ENCODE data around the gene EFHD2.

EFHD2 gene

DNA sequence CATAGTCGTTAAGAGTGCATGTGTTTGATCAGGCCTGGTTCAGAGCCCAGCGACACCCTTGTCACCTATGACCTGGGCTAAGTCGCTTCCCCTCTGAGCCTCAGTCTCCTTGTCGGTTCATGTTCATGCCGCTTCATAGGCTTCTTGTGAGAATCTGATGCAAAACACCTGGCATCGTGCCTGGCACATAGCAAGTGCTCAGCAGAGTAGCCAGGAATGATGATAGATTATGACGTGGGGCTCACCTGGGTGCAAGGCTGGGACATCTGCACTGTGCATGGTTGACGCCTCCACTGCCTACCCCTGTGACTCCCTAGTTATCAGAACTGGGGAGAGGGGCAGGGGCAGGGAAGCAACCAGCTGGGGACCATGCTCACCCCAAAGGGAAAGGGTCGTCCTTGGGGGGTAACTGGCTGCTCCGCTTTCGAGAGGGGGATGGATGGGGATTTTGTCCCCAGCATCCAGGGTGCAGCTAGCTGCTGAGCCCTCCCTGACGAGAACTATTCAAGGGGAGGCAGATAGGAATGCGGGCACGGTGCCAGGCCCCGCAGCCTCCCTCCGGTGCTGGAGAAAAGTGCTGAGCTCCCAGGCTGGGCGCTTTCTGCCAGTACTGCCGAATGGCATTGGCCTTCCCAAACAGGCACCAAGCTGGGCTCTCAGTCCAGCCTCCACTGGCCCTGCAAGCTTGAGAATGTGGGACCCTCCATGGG lies 9.3 kb downstream of the EFHD2 start:
- TF ChIP-seq, protein P1, sequence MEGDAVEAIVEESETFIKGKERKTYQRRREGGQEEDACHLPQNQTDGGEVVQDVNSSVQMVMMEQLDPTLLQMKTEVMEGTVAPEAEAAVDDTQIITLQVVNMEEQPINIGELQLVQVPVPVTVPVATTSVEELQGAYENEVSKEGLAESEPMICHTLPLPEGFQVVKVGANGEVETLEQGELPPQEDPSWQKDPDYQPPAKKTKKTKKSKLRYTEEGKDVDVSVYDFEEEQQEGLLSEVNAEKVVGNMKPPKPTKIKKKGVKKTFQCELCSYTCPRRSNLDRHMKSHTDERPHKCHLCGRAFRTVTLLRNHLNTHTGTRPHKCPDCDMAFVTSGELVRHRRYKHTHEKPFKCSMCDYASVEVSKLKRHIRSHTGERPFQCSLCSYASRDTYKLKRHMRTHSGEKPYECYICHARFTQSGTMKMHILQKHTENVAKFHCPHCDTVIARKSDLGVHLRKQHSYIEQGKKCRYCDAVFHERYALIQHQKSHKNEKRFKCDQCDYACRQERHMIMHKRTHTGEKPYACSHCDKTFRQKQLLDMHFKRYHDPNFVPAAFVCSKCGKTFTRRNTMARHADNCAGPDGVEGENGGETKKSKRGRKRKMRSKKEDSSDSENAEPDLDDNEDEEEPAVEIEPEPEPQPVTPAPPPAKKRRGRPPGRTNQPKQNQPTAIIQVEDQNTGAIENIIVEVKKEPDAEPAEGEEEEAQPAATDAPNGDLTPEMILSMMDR (IDR thresholded peaks at IDR 0.05): no peak
- H3K27ac Mint-ChIP-seq: peak overlapping the region; percentile 48
- peaks cover 12% of the 10 kb centered on the region for H3K9me3 Mint-ChIP-seq
- peaks cover 9% of the 10 kb centered on the region for H3K36me3 Mint-ChIP-seq (ENCODE audit: low read depth)
- no peak for DNase-seq
- peaks cover 24% of the 10 kb centered on the region for H3K4me1 Mint-ChIP-seq
- H3K27me3 Mint-ChIP-seq (ENCODE audit: low read depth, poor library complexity): peaks cover 3% of the 10 kb centered on the region
- H3K4me3 Mint-ChIP-seq: no peak overlapping the region

DNA sequence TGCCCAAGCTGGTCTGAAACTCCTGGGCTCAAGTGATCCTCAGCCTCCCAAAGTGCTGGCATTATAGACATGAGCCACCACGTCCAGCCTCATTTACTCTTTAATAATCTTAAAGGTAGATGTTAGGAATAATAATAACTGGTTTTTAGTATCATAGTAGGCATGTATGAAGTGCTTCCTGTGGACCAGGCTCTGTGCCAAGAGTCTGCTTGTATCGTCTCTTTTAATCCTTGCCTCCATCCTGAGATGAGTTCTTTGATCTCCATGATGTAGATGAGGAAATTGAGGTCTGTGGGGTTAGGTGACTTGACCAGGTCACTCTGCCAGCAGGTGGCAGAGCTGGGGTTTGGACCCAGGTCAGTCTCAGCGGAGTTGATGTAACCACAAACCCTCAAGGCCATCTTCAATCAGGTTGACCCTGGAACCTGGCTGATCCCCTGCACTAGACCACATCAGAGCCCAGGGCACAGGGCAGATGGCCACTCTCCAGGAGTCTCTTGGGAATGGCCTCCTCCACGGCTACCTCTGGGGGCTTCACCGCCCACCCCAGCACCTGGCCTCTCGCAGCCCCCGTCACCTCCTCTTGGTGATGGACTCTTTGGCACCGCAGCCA lies 11.3 kb downstream of the EFHD2 start:
- Mint-ChIP-seq H3K36me3 (ENCODE audit: low read depth) (peaks cover 9% of the 10 kb centered on the region), H3K4me3 (no peak overlapping the region), H3K27me3 (ENCODE audit: low read depth, poor library complexity) (no peaks in the 10 kb centered on the region), H3K27ac (no peak overlapping the region), H3K9me3 (peaks cover 12% of the 10 kb centered on the region), H3K4me1 (peaks cover 25% of the 10 kb centered on the region)
- DNase-seq: no peak
- TF ChIP-seq, protein P1 (IDR thresholded peaks at IDR 0.05): no peak

DNA sequence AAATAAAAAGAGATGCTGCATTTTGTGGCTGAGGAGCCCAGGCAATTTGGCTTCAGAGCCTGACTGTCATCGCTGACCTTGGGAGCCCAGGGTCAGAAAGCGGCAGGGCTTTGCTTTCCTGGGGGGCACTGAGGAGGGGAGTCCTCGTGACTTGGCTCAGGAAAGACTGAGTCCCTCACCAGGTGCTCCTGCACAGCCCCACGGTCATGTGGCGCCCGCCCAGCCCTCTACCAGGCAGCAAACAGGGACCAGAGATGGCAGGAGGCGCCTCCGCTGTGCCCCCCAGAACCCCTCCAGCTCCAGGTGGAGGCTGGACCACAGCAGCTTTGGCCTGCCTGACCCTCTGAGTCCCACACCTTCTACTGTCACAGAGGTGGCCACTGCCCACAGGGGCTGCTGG lies 13.2 kb downstream of the EFHD2 start:
- H3K9me3 Mint-ChIP-seq: peaks cover 12% of the 10 kb centered on the region
- no peak overlapping the region for H3K27ac Mint-ChIP-seq
- no peaks in the 10 kb centered on the region for H3K27me3 Mint-ChIP-seq (ENCODE audit: low read depth, poor library complexity)
- H3K4me1 Mint-ChIP-seq: peaks cover 27% of the 10 kb centered on the region
- no peak for DNase-seq
- H3K4me3 Mint-ChIP-seq: no peak overlapping the region
- peaks cover 9% of the 10 kb centered on the region for H3K36me3 Mint-ChIP-seq (ENCODE audit: low read depth)
- TF ChIP-seq, protein P1 (IDR thresholded peaks at IDR 0.05): no peak

DNA sequence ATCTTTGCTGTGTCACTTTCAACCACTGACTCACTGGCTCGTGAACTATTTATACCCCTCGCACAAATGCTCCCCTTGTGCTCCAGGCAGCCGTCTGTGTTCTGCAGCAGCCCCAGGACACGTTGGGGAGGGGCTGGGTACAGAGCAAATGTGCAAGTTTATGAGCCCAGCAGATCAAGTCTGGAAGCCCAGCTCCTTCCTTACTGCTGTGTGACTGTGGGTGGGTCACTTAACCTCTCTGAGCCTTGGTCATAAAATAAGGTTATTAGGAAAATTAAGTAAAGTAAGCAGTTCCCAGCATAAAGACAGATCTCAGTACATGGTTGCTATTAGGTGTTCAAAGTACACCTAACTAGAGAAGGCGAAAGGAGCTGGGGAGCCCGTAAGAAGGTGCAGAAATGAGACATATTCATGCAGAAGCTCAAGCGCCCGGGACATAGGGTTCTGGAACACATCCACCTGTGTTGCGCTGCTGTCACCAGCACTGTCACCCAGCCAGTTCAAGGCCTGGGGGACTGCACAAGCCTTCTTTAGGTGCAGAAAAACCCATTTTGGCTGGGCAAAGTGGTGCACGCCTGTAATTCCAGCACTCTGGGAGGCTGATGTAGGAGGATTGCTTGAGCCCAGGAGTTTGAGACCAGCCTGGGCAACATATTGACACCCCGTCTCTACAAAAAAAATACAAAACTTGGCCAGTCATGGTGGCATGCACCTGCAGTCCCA lies 13.8 kb downstream of the EFHD2 start:
- peaks cover 27% of the 10 kb centered on the region for H3K4me1 Mint-ChIP-seq
- H3K9me3 Mint-ChIP-seq: peaks cover 12% of the 10 kb centered on the region
- no peak overlapping the region for H3K27ac Mint-ChIP-seq
- TF ChIP-seq, protein P1 (IDR thresholded peaks at IDR 0.05): no peak
- H3K36me3 Mint-ChIP-seq (ENCODE audit: low read depth): peaks cover 9% of the 10 kb centered on the region
- H3K4me3 Mint-ChIP-seq: no peak overlapping the region
- H3K27me3 Mint-ChIP-seq (ENCODE audit: low read depth, poor library complexity): no peaks in the 10 kb centered on the region
- no peak for DNase-seq

DNA sequence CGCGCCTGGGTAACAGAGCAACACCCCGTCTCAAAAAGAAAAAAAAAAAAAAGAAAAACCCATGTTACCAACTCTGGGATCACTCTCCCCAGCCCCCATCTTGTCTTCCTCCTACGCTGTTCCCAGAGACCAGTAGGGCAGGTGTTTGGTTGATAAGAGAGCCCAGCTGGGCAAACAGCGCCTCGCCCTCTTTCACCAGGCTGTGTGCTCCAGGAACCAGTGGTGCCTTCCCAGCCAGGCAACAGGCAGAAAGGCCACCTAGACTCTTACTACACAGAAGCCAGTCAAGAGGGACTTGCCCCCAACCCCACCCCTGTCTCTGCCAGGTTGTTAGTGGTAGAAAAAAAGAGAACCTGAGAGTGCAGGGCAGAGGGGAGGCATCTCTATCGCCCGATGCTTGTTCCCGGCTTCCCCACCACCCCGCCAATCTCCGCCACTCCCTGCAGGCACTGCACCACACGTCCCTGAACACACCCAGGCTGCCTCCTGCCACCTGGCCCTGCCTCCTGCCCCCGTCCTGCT lies 14.5 kb downstream of the EFHD2 start:
- Mint-ChIP-seq H3K36me3 (ENCODE audit: low read depth) (peaks cover 9% of the 10 kb centered on the region), H3K27me3 (ENCODE audit: low read depth, poor library complexity) (no peaks in the 10 kb centered on the region)

More for the DNA sequence above, 14.5 kb downstream of the EFHD2 start:
- peaks cover 27% of the 10 kb centered on the region for H3K4me1 Mint-ChIP-seq
- H3K9me3 Mint-ChIP-seq: peaks cover 12% of the 10 kb centered on the region
- no peak overlapping the region for H3K27ac Mint-ChIP-seq
- TF ChIP-seq, protein P1 (IDR thresholded peaks at IDR 0.05): no peak
- H3K4me3 Mint-ChIP-seq: no peak overlapping the region
- no peak for DNase-seq
